Osteoblast (primary cell): ENCODE measurements around the gene SCN4B. TPM values are rescaled to one million over a fixed set of nuclear protein-coding genes. Genes with fewer than 3 reads are reported as not detected.

ENCODE experiments used
- DNase-seq: peaks from one replicate; pipeline ENCODE4 v3.0.0; 2011; ENCODE audit warnings: low spot score, mixed read lengths; ENCODE audit not compliant: insufficient read length; ENCODE audit errors: missing footprints
- H2AFZ ChIP-seq: 2 replicates; pipeline ENCODE4 v1.6.0; 2011; ENCODE audit warnings: mild to moderate bottlenecking, low read length
- H3K27ac ChIP-seq: 2 replicates; pipeline ENCODE4 v1.5.1; 2011; ENCODE audit warnings: mild to moderate bottlenecking, low read depth, low read length, moderate library complexity
- H3K27me3 ChIP-seq: 2 replicates; pipeline ENCODE4 v1.6.0; 2012; ENCODE audit warnings: mild to moderate bottlenecking, control low read depth, inconsistent platforms, low read length, moderate library complexity; ENCODE audit not compliant: insufficient read depth
- H3K36me3 ChIP-seq: 2 replicates; pipeline ENCODE4 v1.5.1; 2011; ENCODE audit warnings: mild to moderate bottlenecking, low read length, control low read depth, moderate library complexity; ENCODE audit not compliant: insufficient read depth
- H3K4me1 ChIP-seq: 2 replicates; pipeline ENCODE4 v1.5.1; 2011; ENCODE audit warnings: mild to moderate bottlenecking, low read length, control low read depth, moderate library complexity; ENCODE audit not compliant: insufficient read depth
- H3K4me2 ChIP-seq: 2 replicates; pipeline ENCODE4 v1.6.0; 2011; ENCODE audit warnings: mild to moderate bottlenecking, low read length; ENCODE audit not compliant: insufficient read depth
- H3K4me3 ChIP-seq: fragments of 200-600 bp; sonication (generic); 3 replicates; pipeline ENCODE4 v1.5.1; 2012; ENCODE audit warnings: mild to moderate bottlenecking, low read length, inconsistent platforms; ENCODE audit not compliant: insufficient read depth
- H3K79me2 ChIP-seq: 2 replicates; pipeline ENCODE4 v1.6.0; 2012; ENCODE audit warnings: mild to moderate bottlenecking, low read length, control low read depth, inconsistent platforms; ENCODE audit not compliant: insufficient read depth
- H3K9me3 ChIP-seq: 2 replicates; pipeline ENCODE4 v1.5.1; 2011; ENCODE audit warnings: low read depth, low read length, control low read depth
- H4K20me1 ChIP-seq: 2 replicates; pipeline ENCODE4 v1.6.0; 2012; ENCODE audit warnings: mild to moderate bottlenecking, low read length, control low read depth; ENCODE audit not compliant: insufficient read depth
- CTCF ChIP-seq: IDR thresholded peaks from 2 replicates; pipeline ENCODE4 v1.5.1; 2011; ENCODE audit warnings: mild to moderate bottlenecking, low read depth, low read length, moderate library complexity; ENCODE audit errors: extremely low read depth
- total RNA-seq: library from RNA; depleted of rRNA; stranded (reverse); fragments of >200 nt; gene quantifications from 2 replicates; pipeline ENCODE4 v1.2.3, GENCODE V29; 2012

SCN4B gene
- total RNA-seq, 1 donor, result 0.36 TPM

GRCh38 chr11:118144301-118145268 lies 8.0 kb downstream of the SCN4B start:
- DNase-seq, result peak; percentile 56
- no peak overlapping the region for H3K27ac ChIP-seq
- TF ChIP-seq CTCF, result no peak
- no peak overlapping the region for H3K4me2 ChIP-seq
- H3K4me3 ChIP-seq, result no peak overlapping the region
- no peaks in the 10 kb centered on the region for H3K36me3 ChIP-seq
- no peaks in the 10 kb centered on the region for H3K79me2 ChIP-seq
- no peaks in the 10 kb centered on the region for H4K20me1 ChIP-seq
- H3K27me3 ChIP-seq, result peaks cover 28% of the 10 kb centered on the region
- no peaks in the 10 kb centered on the region for H3K4me1 ChIP-seq
- H3K9me3 ChIP-seq, result no peaks in the 10 kb centered on the region
- H2AFZ ChIP-seq, result no peak overlapping the region

GRCh38 chr11:118143661-118144185 lies 8.9 kb downstream of the SCN4B start:
- H3K27me3 ChIP-seq, result peaks cover 25% of the 10 kb centered on the region
- no peak for TF ChIP-seq CTCF
- H3K4me2 ChIP-seq, result no peak overlapping the region
- H3K27ac ChIP-seq, result no peak overlapping the region
- H3K9me3 ChIP-seq, result no peaks in the 10 kb centered on the region
- H3K4me3 ChIP-seq, result no peak overlapping the region
- no peaks in the 10 kb centered on the region for H3K36me3 ChIP-seq
- no peaks in the 10 kb centered on the region for H4K20me1 ChIP-seq
- H3K79me2 ChIP-seq, result no peaks in the 10 kb centered on the region
- H3K4me1 ChIP-seq, result no peaks in the 10 kb centered on the region
- no peak overlapping the region for H2AFZ ChIP-seq
- peak; percentile 50 for DNase-seq

- Histone ChIP-seq H3K79me2 (no peaks in the 10 kb centered on the region), H3K27me3 (peaks cover 21% of the 10 kb centered on the region), H3K4me2 (no peak overlapping the region), H4K20me1 (no peaks in the 10 kb centered on the region), H3K36me3 (no peaks in the 10 kb centered on the region), H3K9me3 (no peaks in the 10 kb centered on the region), H3K4me1 (no peaks in the 10 kb centered on the region), H3K27ac (no peak overlapping the region), H3K4me3 (no peak overlapping the region), H2AFZ (no peak overlapping the region)
- DNase-seq, result peak; percentile 19
- TF ChIP-seq CTCF, result no peak
Observed at GRCh38 chr11:118142809-118143208, 9.8 kb downstream of the SCN4B start.

GRCh38 chr11:118142081-118142480 lies 10.5 kb downstream of the SCN4B start:
- Histone ChIP-seq H3K9me3 (no peaks in the 10 kb centered on the region), H3K27ac (no peak overlapping the region), H3K4me3 (no peak overlapping the region), H2AFZ (no peak overlapping the region), H3K36me3 (no peaks in the 10 kb centered on the region), H3K4me2 (no peak overlapping the region), H3K27me3 (peaks cover 15% of the 10 kb centered on the region), H4K20me1 (no peaks in the 10 kb centered on the region), H3K79me2 (no peaks in the 10 kb centered on the region), H3K4me1 (no peaks in the 10 kb centered on the region)
- DNase-seq, result peak; percentile 79
- no peak for TF ChIP-seq CTCF
